GM12864 (cell line): ENCODE measurements around the gene GPSM1.
A peak's percentile ranks its signal among the peaks of the same experiment; 100 is the strongest.

ENCODE experiments used
- DNase-seq: peaks from one replicate; pipeline ENCODE4 v3.0.0-alpha.2; 2011; ENCODE audit warnings: low read depth
- H3K4me3 ChIP-seq: 2 replicates; pipeline ENCODE4 v1.5.1; 2011; ENCODE audit warnings: mild to moderate bottlenecking, low read depth, low read length, control low read depth
- CTCF ChIP-seq: IDR thresholded peaks from 2 replicates; pipeline ENCODE4 v1.5.1; 2011; ENCODE audit warnings: low read depth, mild to moderate bottlenecking, moderate library complexity, low read length, control low read depth, inconsistent platforms; ENCODE audit errors: missing control alignments

The GPSM1 gene

GRCh38 chr9:136281421-136282271 is 45.7 kb upstream of the GPSM1 start:
- no peak for TF ChIP-seq CTCF
- DNase-seq = no peak
- no peak overlapping the region for H3K4me3 ChIP-seq

GRCh38 chr9:136282272-136282861 is 45.0 kb upstream of the GPSM1 start:
- no peak for DNase-seq
- TF ChIP-seq CTCF = no peak
- no peak overlapping the region for H3K4me3 ChIP-seq

GRCh38 chr9:136283291-136284235 is 43.8 kb upstream of the GPSM1 start:
- TF ChIP-seq CTCF = peak; percentile 80
- peak; percentile 22 for DNase-seq
- peak overlapping the region; percentile 17; the same call in 1 of the 2 replicates for H3K4me3 ChIP-seq

GRCh38 chr9:136284311-136284710 is 43.0 kb upstream of the GPSM1 start:
- no peak for TF ChIP-seq CTCF
- no peak for DNase-seq
- no peak overlapping the region for H3K4me3 ChIP-seq

GRCh38 chr9:136284951-136285350 is 42.4 kb upstream of the GPSM1 start:
- DNase-seq = no peak
- no peak overlapping the region for H3K4me3 ChIP-seq
- no peak for TF ChIP-seq CTCF

- DNase-seq = no peak
- TF ChIP-seq CTCF = no peak
Measured at GRCh38 chr9:136285501-136286358, 41.6 kb upstream of the GPSM1 start.

More at GRCh38 chr9:136285501-136286358, 41.6 kb upstream of the GPSM1 start:
- H3K4me3 ChIP-seq = no peak overlapping the region
